ENCODE measurements around the gene GALNTL6.

DNA sequence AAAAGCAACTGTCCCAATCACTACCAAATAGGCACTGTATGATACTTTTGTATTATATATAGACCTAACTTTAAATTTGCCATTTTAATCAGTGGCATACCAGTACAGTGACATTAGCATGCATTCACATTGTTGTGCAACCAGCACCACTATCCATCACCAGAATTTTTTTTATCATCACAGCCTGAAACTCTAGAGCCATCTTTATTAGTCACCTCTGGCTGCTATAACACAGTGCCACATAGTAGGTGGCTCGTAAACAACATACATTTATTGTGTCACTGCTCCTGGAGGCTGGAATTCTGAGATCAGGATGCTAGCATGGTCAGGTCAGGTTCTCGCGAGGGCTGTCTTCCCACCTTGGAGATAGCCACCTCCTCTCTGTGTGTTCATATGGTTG is 1167.0 kb downstream of the GALNTL6 start:
- TF ChIP-seq EP300 (IDR thresholded peaks at IDR 0.05) (no peak), POLR2A (IDR thresholded peaks at IDR 0.05) (no peak)
- TF ChIP-seq, protein P1, sequence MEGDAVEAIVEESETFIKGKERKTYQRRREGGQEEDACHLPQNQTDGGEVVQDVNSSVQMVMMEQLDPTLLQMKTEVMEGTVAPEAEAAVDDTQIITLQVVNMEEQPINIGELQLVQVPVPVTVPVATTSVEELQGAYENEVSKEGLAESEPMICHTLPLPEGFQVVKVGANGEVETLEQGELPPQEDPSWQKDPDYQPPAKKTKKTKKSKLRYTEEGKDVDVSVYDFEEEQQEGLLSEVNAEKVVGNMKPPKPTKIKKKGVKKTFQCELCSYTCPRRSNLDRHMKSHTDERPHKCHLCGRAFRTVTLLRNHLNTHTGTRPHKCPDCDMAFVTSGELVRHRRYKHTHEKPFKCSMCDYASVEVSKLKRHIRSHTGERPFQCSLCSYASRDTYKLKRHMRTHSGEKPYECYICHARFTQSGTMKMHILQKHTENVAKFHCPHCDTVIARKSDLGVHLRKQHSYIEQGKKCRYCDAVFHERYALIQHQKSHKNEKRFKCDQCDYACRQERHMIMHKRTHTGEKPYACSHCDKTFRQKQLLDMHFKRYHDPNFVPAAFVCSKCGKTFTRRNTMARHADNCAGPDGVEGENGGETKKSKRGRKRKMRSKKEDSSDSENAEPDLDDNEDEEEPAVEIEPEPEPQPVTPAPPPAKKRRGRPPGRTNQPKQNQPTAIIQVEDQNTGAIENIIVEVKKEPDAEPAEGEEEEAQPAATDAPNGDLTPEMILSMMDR (IDR thresholded peaks at IDR 0.05) = no peak
